Tibial nerve (tissue), 3 donors: ENCODE measurements around the gene EFTUD2.

Experiments
- CTCF ChIP-seq, 5 experiments: fragments of 200-600 bp in 3 of 5; fragments of 450-650 bp in 2 of 5; sonication (generic) in 3 of 5; IDR thresholded peaks; one replicate each; pipeline ENCODE4 v1.5.1; 2016 to 2019; ENCODE audit warnings: antibody characterized with exemption in 5 of 5, mild to moderate bottlenecking in 3 of 5, moderate library complexity in 2 of 5
- POLR2A ChIP-seq, 2 donors: fragments of 450-650 bp; IDR thresholded peaks; one replicate each; pipeline ENCODE4 v1.6.1; 2017; ENCODE audit warnings: antibody characterized with exemption in 2 of 2, mild to moderate bottlenecking in 2 of 2, moderate library complexity in 2 of 2

GRCh38 chr17:44846206-44846605, 53.0 kb downstream of the EFTUD2 start:
- TF ChIP-seq CTCF (IDR thresholded peaks at IDR 0.05) (no peak), POLR2A (IDR thresholded peaks at IDR 0.05) (no peak)
